Stimulated activated CD4-positive, alpha-beta T cell treated with anti-CD3 and anti-CD28 coated beads, Interleukin-2, amount 100 ng/mL, for 4 hours (primary cell): Measurements from ENCODE around the gene ZBTB18.

Source experiments
- DNase-seq: peaks from one replicate; pipeline ENCODE4 v3.0.0-alpha.2; 2020; ENCODE audit warnings: low read depth

The ZBTB18 gene

GRCh38 chr1:244089561-244089960 lies 38.5 kb downstream of the ZBTB18 start:
- DNase-seq: no peak

DNA sequence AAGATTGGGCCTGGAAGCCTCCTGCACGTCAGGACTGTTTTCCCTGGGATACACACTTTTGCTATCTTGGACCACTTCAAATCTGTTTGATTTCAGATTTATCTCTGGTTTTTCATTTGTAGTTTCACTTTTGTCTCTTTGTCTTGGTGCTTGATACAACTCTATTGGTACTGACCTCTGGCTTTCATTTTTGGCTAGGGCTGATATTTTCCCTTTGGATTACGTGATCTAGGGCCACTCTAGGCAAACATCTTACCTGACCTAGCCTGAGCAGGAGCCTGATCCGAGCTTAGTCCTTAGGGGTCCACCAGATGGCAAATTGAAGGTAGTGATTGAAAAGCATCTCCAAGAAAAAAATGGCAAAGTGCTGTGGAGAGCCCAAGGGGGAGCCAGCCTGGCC lies 39.6 kb downstream of the ZBTB18 start:
- no peak for DNase-seq

GRCh38 chr1:244092293-244092963 lies 41.3 kb downstream of the ZBTB18 start:
- no peak for DNase-seq

GRCh38 chr1:244092964-244093638 lies 42.0 kb downstream of the ZBTB18 start:
- no peak for DNase-seq

GRCh38 chr1:244094880-244095528 lies 43.9 kb downstream of the ZBTB18 start:
- DNase-seq: no peak

DNA sequence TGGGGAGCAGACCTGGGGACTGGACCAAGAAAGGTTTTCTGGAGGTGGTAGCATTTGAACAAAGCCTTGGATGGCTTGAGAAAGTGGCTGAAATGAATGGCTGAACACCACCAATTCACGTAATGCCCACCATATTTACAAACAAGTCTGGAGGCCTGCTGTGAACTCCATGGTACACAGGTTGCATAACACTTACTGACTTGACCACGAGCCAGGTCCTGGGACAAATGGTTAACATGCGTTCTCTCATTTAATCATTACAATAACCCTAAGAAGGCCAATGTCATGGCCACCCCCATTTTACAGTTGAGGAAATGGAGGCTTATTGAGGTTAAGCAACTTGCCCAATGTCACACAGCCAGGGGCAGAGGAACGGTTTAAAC lies 44.4 kb downstream of the ZBTB18 start:
- no peak for DNase-seq

DNA sequence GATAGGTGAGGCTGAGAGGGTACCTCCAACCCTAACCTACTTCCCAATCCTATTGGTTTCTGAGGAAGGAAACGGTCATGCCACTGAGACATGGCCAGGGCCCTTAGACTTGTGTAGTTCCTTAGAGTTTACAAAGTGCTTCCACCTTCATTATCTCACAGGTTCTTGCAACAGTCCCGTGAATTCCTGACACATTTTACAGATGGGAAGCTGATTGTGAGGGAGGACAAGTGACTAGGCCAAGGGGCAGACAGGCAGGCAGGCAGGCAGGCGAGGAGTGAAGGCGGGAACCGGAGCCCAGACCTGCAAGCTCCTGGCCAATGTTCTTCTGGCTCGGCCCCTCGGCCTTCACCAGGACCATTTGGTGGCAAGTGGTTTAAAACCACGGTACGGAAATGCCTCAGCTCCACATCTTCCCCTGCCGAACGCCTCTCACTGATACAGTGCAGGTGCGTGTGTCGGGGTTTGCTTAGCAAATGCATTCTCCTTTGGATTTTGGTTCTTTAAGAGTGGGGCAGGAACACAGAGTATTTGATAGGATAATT lies 45.1 kb downstream of the ZBTB18 start:
- DNase-seq: no peak

DNA sequence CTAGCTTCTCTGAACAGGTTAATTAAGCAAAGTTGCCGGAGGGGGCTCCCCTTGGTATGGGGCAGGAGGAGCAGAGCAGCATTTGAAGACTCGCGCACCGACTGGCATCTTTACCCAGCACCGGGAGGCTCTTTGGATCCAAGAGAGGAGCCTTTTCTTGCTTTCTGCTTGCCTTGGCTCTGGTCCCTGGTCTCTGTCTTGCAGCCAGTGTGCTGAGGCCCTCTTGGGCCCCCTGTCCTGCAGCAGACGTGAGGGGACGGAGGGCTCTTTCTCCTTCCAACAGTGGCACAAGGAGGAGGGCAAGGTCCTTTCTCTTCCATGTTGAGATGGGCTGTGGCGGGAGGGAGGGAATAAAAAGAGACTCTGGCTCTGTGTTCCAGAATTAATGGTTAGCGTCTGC lies 45.6 kb downstream of the ZBTB18 start:
- DNase-seq: no peak

GRCh38 chr1:244097523-244098405 lies 46.7 kb downstream of the ZBTB18 start:
- no peak for DNase-seq

DNA sequence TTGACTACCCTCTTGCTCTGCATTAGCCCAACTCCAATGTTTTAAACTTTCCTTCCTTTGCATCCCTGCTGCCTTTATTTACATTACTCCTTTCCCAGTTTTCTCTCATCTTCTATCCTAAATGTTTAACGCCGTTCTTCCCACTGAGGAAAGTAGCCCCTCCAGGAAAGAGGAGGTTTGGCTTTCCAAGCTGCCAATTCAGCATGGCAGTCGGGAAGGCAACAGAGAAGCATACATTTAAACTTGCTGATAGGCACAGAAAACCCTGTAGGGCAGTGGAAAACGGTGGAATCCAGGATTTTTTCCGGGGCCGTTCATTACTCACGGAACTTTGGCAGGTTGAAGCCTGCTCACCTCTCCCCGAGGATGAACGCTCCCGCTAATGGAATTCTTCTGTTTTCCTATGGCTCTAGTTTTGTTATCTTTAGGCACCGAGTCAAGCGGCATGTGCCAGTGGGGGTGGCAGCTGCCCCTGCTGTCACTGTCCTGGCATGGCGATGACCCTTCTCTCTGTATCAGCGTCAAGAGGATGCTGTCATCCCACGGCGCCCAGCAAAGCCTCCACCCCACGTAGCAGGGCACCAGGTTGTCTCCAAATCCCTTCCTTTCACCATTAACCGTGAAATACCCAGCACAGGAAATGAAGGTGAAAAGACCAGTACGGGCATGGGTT lies 48.3 kb downstream of the ZBTB18 start:
- no peak for DNase-seq

GRCh38 chr1:244100276-244100675 lies 49.2 kb downstream of the ZBTB18 start:
- DNase-seq: no peak

DNA sequence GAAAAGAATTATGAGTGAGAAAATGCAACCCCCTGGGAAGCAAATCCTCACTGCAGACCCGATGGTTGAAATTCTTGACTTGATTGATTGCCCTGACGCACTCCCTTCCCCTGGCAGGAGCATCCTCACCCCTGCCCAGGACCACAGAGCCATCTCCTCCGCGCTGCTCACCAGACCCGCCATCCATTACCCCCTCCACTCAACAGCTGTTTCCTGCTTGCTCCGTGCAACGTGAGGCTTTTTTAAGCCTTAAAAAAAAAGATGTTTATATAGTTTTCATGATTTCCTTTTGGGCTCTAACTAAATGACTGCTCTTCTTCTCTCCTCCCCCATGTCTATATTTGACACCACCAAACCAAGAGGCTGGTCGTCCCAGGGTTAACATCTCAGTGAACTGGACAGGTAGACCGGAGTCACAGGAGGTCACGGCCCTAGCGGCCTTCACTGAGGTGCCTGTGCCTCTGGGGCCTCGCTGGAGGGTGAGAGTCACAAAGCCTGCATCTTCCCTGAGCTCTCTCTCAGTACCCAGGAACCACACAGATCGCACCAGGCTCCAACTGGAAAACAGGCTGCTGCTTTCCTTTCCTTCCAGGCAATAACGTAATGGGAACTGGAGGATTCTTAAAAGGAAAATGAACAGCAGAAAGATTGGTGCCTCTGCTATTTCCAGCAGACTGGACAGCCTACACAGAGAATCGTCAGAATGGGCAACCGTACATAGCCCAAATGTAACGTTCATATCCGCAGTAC lies 49.8 kb downstream of the ZBTB18 start:
- DNase-seq: no peak

- no peak for DNase-seq
These were observed 51.0 kb downstream of the ZBTB18 start for GRCh38 chr1:244102046-244102445.

- no peak for DNase-seq
These were observed 51.4 kb downstream of the ZBTB18 start for GRCh38 chr1:244102468-244102867.

- DNase-seq: no peak
These were observed 53.4 kb downstream of the ZBTB18 start for GRCh38 chr1:244104309-244105060.

DNA sequence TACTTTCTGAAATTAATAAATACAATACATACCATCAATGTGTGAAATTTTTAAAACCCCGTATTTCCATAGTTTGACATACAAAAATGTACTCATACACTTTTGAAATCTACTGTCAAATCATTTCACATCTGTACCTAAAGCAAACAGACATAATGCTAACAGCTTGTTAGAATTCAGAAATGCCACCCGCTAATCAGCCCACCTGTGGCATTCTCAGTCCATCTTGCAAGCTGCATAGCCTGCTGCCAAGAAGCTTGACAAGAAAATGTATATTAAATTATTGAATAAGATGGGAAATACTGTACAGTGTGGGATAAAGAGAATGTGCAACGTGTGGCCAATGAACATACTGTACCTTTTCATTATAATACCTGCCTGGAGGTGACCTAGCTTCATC lies 55.1 kb downstream of the ZBTB18 start:
- no peak for DNase-seq
